ENCODE data around the gene HCLS1. TPM values are rescaled to one million over a fixed set of nuclear protein-coding genes. Genes with fewer than 3 reads are reported as not detected.

HCLS1 gene
- total and polyA plus RNA-seq, 2 of the 8 experiments (the other 6 are each of a cell fraction or from before 2014, with no cell fraction given) = 0.53 to 1.3 TPM

DNA sequence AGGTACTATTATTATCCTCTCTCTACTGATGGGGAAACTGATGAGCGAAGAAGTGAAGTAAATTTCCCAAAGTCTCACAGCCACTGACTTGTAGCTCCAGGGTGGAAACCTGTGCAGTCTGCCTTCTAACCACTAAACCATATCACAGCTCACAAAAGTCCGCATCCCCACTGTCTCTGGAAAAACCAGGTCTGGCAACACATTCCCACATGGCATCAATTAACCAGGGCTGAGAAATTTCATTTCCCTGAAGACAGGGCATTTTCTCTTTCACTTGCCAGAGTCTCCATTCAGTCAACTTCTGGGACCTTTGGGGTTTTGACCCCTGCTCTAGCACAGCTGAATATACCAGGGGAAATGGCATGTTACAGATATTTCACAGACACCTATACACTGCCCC lies 41.0 kb downstream of the HCLS1 start:
- Histone ChIP-seq H3K14ac (ENCODE audit: insufficient read length) (no peak overlapping the region), H4K8ac (ENCODE audit: extremely low read depth, insufficient read depth, low read length) (no peak overlapping the region), H3K4me3 (ENCODE audit: extremely low read depth in 1 of 4, insufficient read depth in 2 of 4, low read depth in 3 of 4, low read length in 4 of 4) (no peak overlapping the region), H2BK12ac (ENCODE audit: low read depth, low read length) (no peak overlapping the region), H4K5ac (ENCODE audit: insufficient read length, low read depth, low read length) (no peak overlapping the region), H3K18ac (ENCODE audit: extremely low read depth, low read length) (no peak overlapping the region), H3K27me3 (replicated peaks in 1 of 4; ENCODE audit: control insufficient read depth in 3 of 4, extremely low read depth in 1 of 4, insufficient read depth in 3 of 4, low read length in 3 of 4) (no peaks in the 10 kb centered on the region), H3K4ac (replicated peaks; ENCODE audit: insufficient read length, low read depth, low read length) (no peak overlapping the region), H3K79me2 (ENCODE audit: control insufficient read depth in 1 of 2, insufficient read depth in 2 of 2, low read length in 2 of 2) (no peaks in the 10 kb centered on the region), H3K23me2 (ENCODE audit: low read depth, low read length) (no peaks in the 10 kb centered on the region), H4K91ac (replicated peaks; ENCODE audit: insufficient read length, low read length) (no peak overlapping the region), H2AFZ (ENCODE audit: low read length) (no peak overlapping the region), H2BK5ac (ENCODE audit: low read depth, low read length) (no peak overlapping the region), H3K9ac (replicated peaks in 1 of 4; ENCODE audit: extremely low read depth in 1 of 4, low read depth in 3 of 4, low read length in 3 of 4) (no peak overlapping the region), H2AK5ac (ENCODE audit: low read depth, low read length) (no peak overlapping the region), H2BK20ac (ENCODE audit: low read length) (no peak overlapping the region), H3K9me3 (ENCODE audit: insufficient read depth in 2 of 2, low read depth in 1 of 2, low read length in 1 of 2) (no peaks in the 10 kb centered on the region), H3K27ac (ENCODE audit: low read depth, low read length) (no peak overlapping the region), H3K56ac (replicated peaks; ENCODE audit: insufficient read length, low read depth, low read length) (no peak overlapping the region), H3K4me2 (ENCODE audit: insufficient read depth in 1 of 2, low read depth in 2 of 2, low read length in 2 of 2) (no peak overlapping the region), H2BK15ac (ENCODE audit: low read length) (no peak overlapping the region), H3K79me1 (ENCODE audit: low read depth, low read length) (no peaks in the 10 kb centered on the region), H3K36me3 (ENCODE audit: control insufficient read depth in 2 of 4, insufficient read depth in 4 of 4, low read length in 3 of 4) (no peaks in the 10 kb centered on the region), H3K23ac (ENCODE audit: insufficient read length) (no peak overlapping the region), H3K4me1 (replicated peaks in 1 of 4; ENCODE audit: control insufficient read depth in 3 of 4, insufficient read depth in 4 of 4, low read length in 3 of 4) (peaks cover 0 to 4% (median 0%) of the 10 kb centered on the region in 4 experiments; a peak in 2 of 7 replicates), H4K20me1 (replicated peaks in 1 of 2; ENCODE audit: control insufficient read depth in 1 of 2, insufficient read depth in 2 of 2, low read length in 2 of 2) (no peaks in the 10 kb centered on the region), H2BK120ac (replicated peaks; ENCODE audit: low read depth, low read length) (no peak overlapping the region)
- ChIA-PET POLR2A (ENCODE audit: partially characterized antibody) (interaction anchor here (1.6 kb wide), 1 partner anchor 22 kb away, joined by 3 read pairs; no protein-coding TSS in a partner anchor), CTCF (ENCODE audit: partially characterized antibody) (interaction anchor here (0.8 kb wide), 1 partner anchor 73 kb away, joined by 4 read pairs; no protein-coding TSS in a partner anchor)
- no peak for TF ChIP-seq EGR1 (IDR thresholded peaks at IDR 0.05; ENCODE audit: borderline replicate concordance, low read depth, low read length)
- TF ChIP-seq POLR2AphosphoS5 (IDR thresholded peaks at IDR 0.05; ENCODE audit: low read depth, low read length) = no peak
- TF ChIP-seq SP2 (IDR thresholded peaks at IDR 0.05; ENCODE audit: low read length) = no peak
- no peak for TF ChIP-seq SRF (IDR thresholded peaks at IDR 0.05; ENCODE audit: low read depth, low read length)
- TF ChIP-seq TEAD4 (IDR thresholded peaks at IDR 0.05; ENCODE audit: low read depth, low read length) = no peak
- FAIRE-seq = no peak
- no peak for DNase-seq (ENCODE audit: low read depth in 1 of 2, low spot score in 2 of 2)
- WGBS, 2 experiments (ENCODE audit: extremely low coverage in 1 of 2, insufficient coverage in 1 of 2, insufficient read length in 1 of 2, insufficient replicate concordance in 2 of 2, low coverage in 1 of 2, low lambda C conversion rate in 2 of 2, missing lambda C conversion rate in 1 of 2) = 96% methylated on average over 2 of the region's 2 CpGs; no CpG with 5 or more reads in 1 of the 2 experiments
